Endothelial cell of umbilical vein (primary cell): ENCODE data around the gene NR2E1. TPM values are rescaled to one million over a fixed set of nuclear protein-coding genes. Genes with fewer than 3 reads are reported as not detected.

Source experiments
- BruUV-seq: library from RNA; stranded (reverse); fragments of 400-500 nt; replicated peaks from 2 replicates; lab custom pipeline; 2021; lab: Mats Ljungman, UMichigan
- CTCF ChIA-PET: fragments of 300-600, 350-600 bp; sonication (Branson Sonifier 250); formaldehyde crosslinking; loops from one replicate; lab custom pipeline; 2021; ENCODE audit warnings: antibody characterized with exemption, inconsistent platforms; lab: Charles Lee
- POLR2A ChIA-PET: fragments of 300-600, 350-600 bp; sonication (Branson Sonifier 250); formaldehyde crosslinking; loops from one replicate; lab custom pipeline; 2021; ENCODE audit warnings: antibody characterized with exemption, inconsistent platforms; lab: Charles Lee
- DNase-seq: peaks from one replicate; pipeline ENCODE4 v3.0.0-alpha.2; 2011; ENCODE audit warnings: low read depth, low spot score
- FAIRE-seq: peaks from 2 replicates; lab custom pipeline; 2011; peaks lifted over from hg19 to GRCh38; lab: Jason Lieb, UNC
- H2AFZ ChIP-seq: 2 replicates; pipeline ENCODE4 v1.6.0; 2012; ENCODE audit warnings: low read depth, low read length, control low read depth, inconsistent platforms
- H3K27ac ChIP-seq: 2 replicates; pipeline ENCODE4 v1.5.1; 2011; ENCODE audit warnings: low read depth, mild to moderate bottlenecking, control low read depth, low read length, moderate library complexity; ENCODE audit not compliant: insufficient read depth
- H3K27me3 ChIP-seq, 2 experiments: 2 replicates each; pipeline versions ENCODE4 v1.6.0 to v1.6.1; 2011; ENCODE audit warnings: low read length in 2 of 2, mixed read lengths in 1 of 2; ENCODE audit not compliant: control insufficient read depth in 2 of 2, insufficient read depth in 2 of 2
- H3K36me3 ChIP-seq, 2 experiments: 2 replicates in 1 of 2; 3 replicates in 1 of 2; pipeline ENCODE4 v1.5.1; 2011; ENCODE audit warnings: low read length in 2 of 2, mild to moderate bottlenecking in 1 of 2, moderate library complexity in 1 of 2; ENCODE audit not compliant: control insufficient read depth in 2 of 2, insufficient read depth in 2 of 2; ENCODE audit errors: extremely low read depth in 1 of 2
- H3K4me1 ChIP-seq: 3 replicates; pipeline ENCODE4 v1.5.1; 2011; ENCODE audit warnings: mild to moderate bottlenecking, low read length; ENCODE audit not compliant: control insufficient read depth, insufficient read depth; ENCODE audit errors: extremely low read depth
- H3K4me2 ChIP-seq: 2 replicates; pipeline ENCODE4 v1.6.1; 2011; ENCODE audit warnings: low read length, control low read depth, mixed read lengths; ENCODE audit not compliant: insufficient read depth
- H3K4me3 ChIP-seq, 3 experiments: fragments of 200-600 bp in 1 of 3; sonication (generic), shearing (Covaris generic) in 1 of 3; replicated peaks in 1 of 3; 2 replicates each; pipeline ENCODE4 v1.5.1; 2011 to 2016; ENCODE audit warnings: control low read depth in 3 of 3, low read length in 3 of 3, mild to moderate bottlenecking in 2 of 3, inconsistent platforms in 1 of 3, low read depth in 1 of 3, moderate library complexity in 1 of 3; ENCODE audit not compliant: insufficient read depth in 1 of 3
- H3K79me2 ChIP-seq: 2 replicates; pipeline ENCODE4 v1.6.0; 2012; ENCODE audit warnings: low read length, inconsistent platforms; ENCODE audit not compliant: control insufficient read depth, insufficient read depth
- H3K9ac ChIP-seq: replicated peaks from 2 replicates; pipeline ENCODE3; 2011; ENCODE audit warnings: low read length, control low read depth; ENCODE audit not compliant: insufficient read depth; ENCODE audit errors: extremely low read depth
- H3K9me1 ChIP-seq: replicated peaks from 3 replicates; pipeline ENCODE4 v1.6.0; 2011; ENCODE audit warnings: mild to moderate bottlenecking, low read length; ENCODE audit not compliant: control insufficient read depth, insufficient read depth; ENCODE audit errors: extremely low read depth
- H3K9me3 ChIP-seq: replicated peaks from 2 replicates; pipeline ENCODE4 v1.5.1; 2012; ENCODE audit warnings: low read length, inconsistent platforms; ENCODE audit not compliant: control insufficient read depth, insufficient read depth
- H4K20me1 ChIP-seq: replicated peaks from 2 replicates; pipeline ENCODE3; 2011; ENCODE audit warnings: mild to moderate bottlenecking, low read length; ENCODE audit not compliant: control insufficient read depth, insufficient read depth; ENCODE audit errors: extremely low read depth
- CTCF ChIP-seq, 2 donors: IDR thresholded peaks; 1 replicate in 1 of 2; 2 replicates in 1 of 2; pipeline ENCODE4 v1.5.1; 2011; ENCODE audit warnings: low read length in 2 of 2, mild to moderate bottlenecking in 2 of 2, moderate library complexity in 2 of 2, control low read depth in 1 of 2, inconsistent platforms in 1 of 2, low read depth in 1 of 2; ENCODE audit not compliant: insufficient read depth in 1 of 2; ENCODE audit errors: extremely low read depth in 1 of 2
- EZH2 ChIP-seq: IDR thresholded peaks from 2 replicates; pipeline ENCODE4 v1.6.1; 2012; ENCODE audit warnings: borderline replicate concordance, low read depth, mild to moderate bottlenecking, moderate library complexity, low read length, inconsistent platforms; ENCODE audit not compliant: severe bottlenecking
- FOS ChIP-seq: IDR thresholded peaks from 2 replicates; pipeline ENCODE4 v1.6.1; 2011; ENCODE audit warnings: mild to moderate bottlenecking, low read length, moderate library complexity, borderline replicate concordance; ENCODE audit not compliant: insufficient read depth
- GATA2 ChIP-seq: IDR thresholded peaks from 2 replicates; pipeline ENCODE4 v1.7.0; 2011; ENCODE audit warnings: low read depth, mild to moderate bottlenecking, moderate library complexity, mixed read lengths, low read length; ENCODE audit not compliant: insufficient read length, insufficient read depth
- JUN ChIP-seq: IDR thresholded peaks from 2 replicates; pipeline ENCODE4 v1.6.1; 2011; ENCODE audit warnings: borderline replicate concordance, low read depth; ENCODE audit not compliant: insufficient read length, insufficient read depth
- MAX ChIP-seq: IDR thresholded peaks from 2 replicates; pipeline ENCODE4 v1.6.1; 2011; ENCODE audit not compliant: insufficient read depth, insufficient read length
- MYC ChIP-seq: IDR thresholded peaks from one replicate; pipeline ENCODE4 v1.6.1; 2011; ENCODE audit warnings: mild to moderate bottlenecking, low read depth, low read length
- POLR2A ChIP-seq: IDR thresholded peaks from 2 replicates; pipeline ENCODE4 v1.6.1; 2012; ENCODE audit warnings: low read depth, mild to moderate bottlenecking, control low read depth, low read length
- POLR2AphosphoS5 ChIP-seq: IDR thresholded peaks from 2 replicates; pipeline ENCODE4 v1.6.1; 2012; ENCODE audit warnings: low read depth, mild to moderate bottlenecking, control low read depth, low read length, moderate library complexity; ENCODE audit not compliant: insufficient read depth
- dilution Hi-C: fragments of 300-500 bp; cut with MboI; formaldehyde crosslinking; loops from one replicate; pipeline ENCODE4 v1.15.0; 2019; ENCODE audit warnings: low sequenced_read_pairs; ENCODE audit not compliant: extremely low pct_ligation_motif_present
- intact Hi-C: fragments of 100-400 bp; cut with micrococcal nuclease; formaldehyde crosslinking; loops from one replicate; pipeline ENCODE4 v1.10.0; 2022
- polyA plus RNA-seq, 4 experiments: library from polyadenylated mRNA; depleted of rRNA in 3 of 4; stranded (reverse) in 3 of 4; unstranded in 1 of 4; fragments of >200 nt; gene quantifications; 2 replicates each; pipeline versions ENCODE4 v1.2.1 to v1.2.3, GENCODE V29; 2011 to 2012; ENCODE audit warnings: missing spikeins in 1 of 4
- total RNA-seq: library from RNA; stranded (reverse); gene quantifications from 2 replicates; pipeline ENCODE4 v1.2.3, GENCODE V29; 2021

The NR2E1 gene
- total and polyA plus RNA-seq, 2 donors (not counting 3 experiments of a cell fraction or from before 2014, with no cell fraction given): not detected

GRCh38 chr6:108227290-108227689 lies 61.5 kb downstream of the NR2E1 start:
- Histone ChIP-seq H4K20me1 (peaks cover under 1% of the 10 kb centered on the region), H3K9ac (no peak overlapping the region), H3K79me2 (peaks cover 18% of the 10 kb centered on the region), H2AFZ (no peak overlapping the region), H3K4me3 (no peak overlapping the region), H3K36me3 (no peaks in the 10 kb centered on the region), H3K4me2 (no peak overlapping the region), H3K9me3 (no peaks in the 10 kb centered on the region), H3K4me1 (peaks cover 7% of the 10 kb centered on the region), H3K9me1 (no peaks in the 10 kb centered on the region), H3K27ac (no peak overlapping the region), H3K27me3 (no peaks in the 10 kb centered on the region)
- no peak for TF ChIP-seq JUN
- TF ChIP-seq FOS: no peak
- TF ChIP-seq EZH2: no peak
- TF ChIP-seq MAX: no peak
- TF ChIP-seq POLR2A: no peak
- no peak for TF ChIP-seq CTCF (IDR thresholded peaks at IDR 0.05; ENCODE audit: extremely low read depth in 1 of 2, insufficient read depth in 1 of 2, low read depth in 1 of 2, low read length in 2 of 2)
- TF ChIP-seq GATA2: no peak
- no peak for TF ChIP-seq MYC
- no peak for TF ChIP-seq POLR2AphosphoS5
- ChIA-PET CTCF (interaction anchor here (1.2 to 2.3 kb wide), 4 partner anchors 10 to 270 kb away, joined by 3 to 12 read pairs (median 8); no protein-coding TSS in a partner anchor), POLR2A (no interaction called here)
- intact Hi-C loops: no loop called here
- no TSS peak for BruUV-seq
- FAIRE-seq (no peak), DNase-seq (no peak)
- dilution Hi-C loops: no loop called here
